ENCODE results near the gene RGS6.

DNA sequence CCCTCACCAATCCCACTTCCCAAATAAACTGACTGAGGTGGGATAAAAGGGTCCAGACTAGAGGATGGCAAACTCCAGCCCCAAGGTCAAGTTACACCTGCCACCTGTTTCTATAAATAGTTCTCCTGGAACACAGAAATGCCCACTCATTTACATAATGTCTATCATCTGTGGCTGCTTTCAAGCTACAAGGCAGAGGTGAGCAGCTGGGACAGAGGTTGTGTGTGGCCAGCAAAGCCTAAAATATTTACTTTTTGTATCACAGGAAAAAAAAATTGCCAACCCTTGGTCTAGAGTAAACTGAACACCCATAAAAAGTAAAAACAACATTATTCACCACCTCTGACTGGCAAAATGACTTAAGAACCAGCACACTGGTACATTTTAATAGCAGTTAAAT lies 269.4 kb downstream of the RGS6 start:
- TF ChIP-seq CTCF (conservative IDR thresholded peaks at IDR 0.05; ENCODE audit: low read depth, low read length) (no peak), EZH2phosphoT487 (IDR thresholded peaks at IDR 0.05; ENCODE audit: borderline replicate concordance, low read length) (no peak), EZH2 (IDR thresholded peaks at IDR 0.05; ENCODE audit: low read length, unreplicated experiment) (no peak)
